SKM-1 treated with dmso at 0.1 percent for 144 hours (cell line): Measurements from ENCODE around the gene POLR3E.
"Not testable (repeated sequence)": the region's sequence is repeated elsewhere in the genome, so short reads cannot be mapped to it uniquely, and the experiment has no call there.

Experiments used
- DNase-seq: peaks from one replicate; lab custom pipeline; 2025; ENCODE audit not compliant: unreplicated experiment; lab: John Stamatoyannopoulos, UW

Gene POLR3E

GRCh38 chr16:22291860-22292318 lies 5.3 kb upstream of the POLR3E start:
- no peak for DNase-seq

GRCh38 chr16:22292320-22292719 lies 4.9 kb upstream of the POLR3E start:
- no peak for DNase-seq

- no peak for DNase-seq
Observed at GRCh38 chr16:22293137-22294106, 3.8 kb upstream of the POLR3E start.

- no peak for DNase-seq
Observed at GRCh38 chr16:22296225-22297113, 740 bp upstream of the POLR3E start.

- peak; percentile 67 for DNase-seq
Observed at GRCh38 chr16:22297871-22298733, 893 bp downstream of the POLR3E start.

GRCh38 chr16:22299036-22299435 lies 1.8 kb downstream of the POLR3E start:
- no peak for DNase-seq

GRCh38 chr16:22300427-22301071 lies 3.3 kb downstream of the POLR3E start:
- DNase-seq, result peak; percentile 52

- DNase-seq, result not testable (repeated sequence)
Observed at GRCh38 chr16:22301423-22301822, 4.2 kb downstream of the POLR3E start.

GRCh38 chr16:22302776-22303363 lies 5.7 kb downstream of the POLR3E start:
- no peak for DNase-seq

- DNase-seq, result no peak
Observed at GRCh38 chr16:22304411-22304810, 7.2 kb downstream of the POLR3E start.

- DNase-seq, result no peak
Observed at GRCh38 chr16:22306788-22307187, 9.6 kb downstream of the POLR3E start.

GRCh38 chr16:22307838-22308237 lies 10.6 kb downstream of the POLR3E start:
- no peak for DNase-seq

- no peak for DNase-seq
Observed at GRCh38 chr16:22308824-22309520, 11.8 kb downstream of the POLR3E start.

GRCh38 chr16:22311520-22311919 lies 14.3 kb downstream of the POLR3E start:
- no peak for DNase-seq

- no peak for DNase-seq
Observed at GRCh38 chr16:22312897-22313781, 15.9 kb downstream of the POLR3E start.

GRCh38 chr16:22313876-22314470 lies 16.8 kb downstream of the POLR3E start:
- DNase-seq, result no peak

- no peak for DNase-seq
Observed at GRCh38 chr16:22314661-22315626, 17.7 kb downstream of the POLR3E start.
